Brain microvascular endothelial cell (primary cell): Measurements from ENCODE around the gene PRADC1.
A peak's percentile ranks its signal among the peaks of the same experiment; 100 is the strongest.
"Not testable (repeated sequence)": the region's sequence is repeated elsewhere in the genome, so short reads cannot be mapped to it uniquely, and the experiment has no call there.

Source experiments
- DNase-seq: peaks from one replicate; pipeline ENCODE4 v3.0.0-alpha.2; 2020
- H3K27ac ChIP-seq: fragments of 250-450 bp; sonication (Bioruptor Pico); 2 replicates; pipeline ENCODE4 v1.5.1; 2020; ENCODE audit warnings: mild to moderate bottlenecking, moderate library complexity
- H3K27me3 ChIP-seq: fragments of 250-450 bp; sonication (Bioruptor Pico); replicated peaks from 2 replicates; pipeline ENCODE4 v1.5.1; 2020; ENCODE audit warnings: mild to moderate bottlenecking
- H3K36me3 ChIP-seq: fragments of 250-450 bp; sonication (Bioruptor Pico); replicated peaks from 2 replicates; pipeline ENCODE4 v1.5.1; 2020; ENCODE audit warnings: mild to moderate bottlenecking
- H3K4me3 ChIP-seq: 2 replicates; pipeline ENCODE4 v1.5.1; 2011; ENCODE audit warnings: low read depth, mild to moderate bottlenecking, control low read depth, low read length, moderate library complexity
- CTCF ChIP-seq: IDR thresholded peaks from 2 replicates; pipeline ENCODE4 v1.5.1; 2011; ENCODE audit warnings: low read depth, mild to moderate bottlenecking, moderate library complexity, low read length, control low read depth, inconsistent platforms; ENCODE audit errors: missing control alignments
- in situ Hi-C: cut with HindIII; loops from 2 replicates; pipeline ENCODE4 v1.10.0; 2017; ENCODE audit warnings: low sequenced_read_pairs, low pct_ligation_motif_present

Gene PRADC1

GRCh38 chr2:73210019-73210418 lies 23.0 kb downstream of the PRADC1 start:
- Histone ChIP-seq H3K27me3 (peaks cover 1% of the 10 kb centered on the region), H3K27ac (no peak overlapping the region), H3K4me3 (no peak overlapping the region), H3K36me3 (no peaks in the 10 kb centered on the region)
- in situ Hi-C loops: no loop called here
- no peak for DNase-seq
- TF ChIP-seq CTCF: no peak

- in situ Hi-C loops: no loop called here
- Histone ChIP-seq H3K4me3 (no peak overlapping the region), H3K36me3 (no peaks in the 10 kb centered on the region), H3K27ac (no peak overlapping the region), H3K27me3 (peaks cover 15% of the 10 kb centered on the region)
- DNase-seq: no peak
- TF ChIP-seq CTCF: no peak
Observed at GRCh38 chr2:73208258-73208657, 24.8 kb downstream of the PRADC1 start.

GRCh38 chr2:73205611-73206010 lies 27.4 kb downstream of the PRADC1 start:
- DNase-seq: no peak
- TF ChIP-seq CTCF: no peak
- in situ Hi-C loops: no loop called here
- Histone ChIP-seq H3K4me3 (no peak overlapping the region), H3K36me3 (no peaks in the 10 kb centered on the region), H3K27me3 (peaks cover 37% of the 10 kb centered on the region), H3K27ac (no peak overlapping the region)

GRCh38 chr2:73203055-73203681 lies 29.9 kb downstream of the PRADC1 start:
- DNase-seq: no peak
- Histone ChIP-seq H3K36me3 (no peaks in the 10 kb centered on the region), H3K27me3 (peaks cover 44% of the 10 kb centered on the region), H3K4me3 (no peak overlapping the region), H3K27ac (no peak overlapping the region)
- TF ChIP-seq CTCF: no peak
- in situ Hi-C loops: no loop called here

- in situ Hi-C loops: no loop called here
- Histone ChIP-seq H3K27me3 (peaks cover 47% of the 10 kb centered on the region), H3K36me3 (no peaks in the 10 kb centered on the region), H3K4me3 (peak within 1 kb of the TSS; percentile 9), H3K27ac (no peak within 1 kb of the TSS)
- no peak for TF ChIP-seq CTCF
- no peak for DNase-seq
Observed at GRCh38 chr2:73202156-73203054, 30.6 kb downstream of the PRADC1 start, which contains the start of gene NOTO. NOTO (plus strand) TSS chr2:73202574; CDS start chr2:73202667, 93 bp downstream.

- in situ Hi-C loops, H3K27ac ChIP-seq, H3K4me3 ChIP-seq, H3K36me3 ChIP-seq: not testable (repeated sequence)
- H3K27me3 ChIP-seq: peaks cover 50% of the 10 kb centered on the region
- peak; percentile 12 for DNase-seq
Observed at GRCh38 chr2:73200281-73200680, 32.8 kb downstream of the PRADC1 start.
